H9 (cell line): ENCODE results near the gene GIPC1. TPM values are rescaled to one million over a fixed set of nuclear protein-coding genes. Genes with fewer than 3 reads are reported as not detected.

Source experiments
- DNase-seq: peaks from one replicate; pipeline ENCODE4 v3.0.0-alpha.2; 2017
- H2AFZ ChIP-seq: one replicate; pipeline ENCODE4 v1.6.1; 2013; ENCODE audit warnings: mild to moderate bottlenecking, low read length, control low read depth, moderate library complexity
- H2AK5ac ChIP-seq: 2 replicates; pipeline ENCODE4 v1.6.1; 2013; ENCODE audit warnings: low read length, control low read depth, mixed read lengths; ENCODE audit not compliant: insufficient read length
- H2BK120ac ChIP-seq: one replicate; pipeline ENCODE4 v1.6.1; 2013; ENCODE audit warnings: low read depth, mild to moderate bottlenecking, low read length, control low read depth, inconsistent platforms; ENCODE audit not compliant: poor library complexity, severe bottlenecking
- H2BK12ac ChIP-seq: 2 replicates; pipeline ENCODE4 v1.6.1; 2013; ENCODE audit warnings: low read length, control low read depth, mixed read lengths, low read depth; ENCODE audit not compliant: insufficient read length
- H2BK15ac ChIP-seq: 2 replicates; pipeline ENCODE4 v1.6.1; 2013; ENCODE audit warnings: low read depth, low read length, control low read depth
- H2BK20ac ChIP-seq: one replicate; pipeline ENCODE4 v1.6.1; 2013; ENCODE audit warnings: low read depth, mild to moderate bottlenecking, low read length, control low read depth, inconsistent platforms; ENCODE audit not compliant: poor library complexity, severe bottlenecking
- H2BK5ac ChIP-seq: 2 replicates; pipeline ENCODE4 v1.6.1; 2013; ENCODE audit warnings: low read length, control low read depth, mixed read lengths; ENCODE audit not compliant: insufficient read length
- H3K14ac ChIP-seq: 2 replicates; pipeline ENCODE4 v1.6.1; 2013; ENCODE audit warnings: low read length, control low read depth; ENCODE audit not compliant: insufficient read depth
- H3K18ac ChIP-seq: 2 replicates; pipeline ENCODE4 v1.6.1; 2013; ENCODE audit warnings: low read depth, mild to moderate bottlenecking, mixed read lengths, low read length, control low read depth; ENCODE audit not compliant: insufficient read length
- H3K23ac ChIP-seq: 2 replicates; pipeline ENCODE4 v1.6.1; 2013; ENCODE audit warnings: low read length, control low read depth, mixed read lengths, low read depth; ENCODE audit not compliant: insufficient read length
- H3K23me2 ChIP-seq: 2 replicates; pipeline ENCODE4 v1.6.1; 2013; ENCODE audit warnings: low read depth, mild to moderate bottlenecking, mixed read lengths, low read length, control low read depth; ENCODE audit not compliant: insufficient read length, poor library complexity, severe bottlenecking
- H3K27ac ChIP-seq: 2 replicates; pipeline ENCODE4 v1.5.1; 2013; ENCODE audit warnings: low read length, control low read depth, mixed read lengths, low read depth; ENCODE audit not compliant: insufficient read length
- H3K27me3 ChIP-seq: 2 replicates; pipeline ENCODE4 v1.6.1; 2013; ENCODE audit warnings: low read length, control low read depth, inconsistent platforms; ENCODE audit not compliant: insufficient read depth
- H3K4ac ChIP-seq: 2 replicates; pipeline ENCODE4 v1.6.1; 2013; ENCODE audit warnings: low read depth, mild to moderate bottlenecking, control low read depth, inconsistent platforms, low read length, moderate library complexity
- H3K4me1 ChIP-seq: 2 replicates; pipeline ENCODE4 v1.6.1; 2013; ENCODE audit warnings: low read length, control low read depth, inconsistent platforms; ENCODE audit not compliant: insufficient read depth
- H3K4me2 ChIP-seq: 2 replicates; pipeline ENCODE4 v1.6.1; 2013; ENCODE audit warnings: low read length, control low read depth, mixed read lengths; ENCODE audit not compliant: insufficient read length, insufficient read depth
- H3K56ac ChIP-seq: 2 replicates; pipeline ENCODE4 v1.6.1; 2013; ENCODE audit warnings: low read depth, mild to moderate bottlenecking, mixed read lengths, low read length, control low read depth; ENCODE audit not compliant: insufficient read length
- H3K79me1 ChIP-seq: 2 replicates; pipeline ENCODE4 v1.6.1; 2013; ENCODE audit warnings: low read depth, mild to moderate bottlenecking, moderate library complexity, low read length, control low read depth, inconsistent platforms; ENCODE audit not compliant: insufficient read depth, poor library complexity, severe bottlenecking
- H3K79me2 ChIP-seq: 2 replicates; pipeline ENCODE4 v1.6.1; 2013; ENCODE audit warnings: low read length, control low read depth, inconsistent platforms; ENCODE audit not compliant: insufficient read depth
- H3K9ac ChIP-seq: 2 replicates; pipeline ENCODE4 v1.6.1; 2013; ENCODE audit warnings: low read length, control low read depth, mixed read lengths; ENCODE audit not compliant: insufficient read length; ENCODE audit errors: extremely low read depth
- H3K9me3 ChIP-seq: one replicate; pipeline ENCODE4 v1.6.1; 2013; ENCODE audit warnings: low read depth, low read length, inconsistent platforms; ENCODE audit not compliant: control insufficient read depth
- H3T11ph ChIP-seq: one replicate; pipeline ENCODE4 v1.6.1; 2013; ENCODE audit warnings: mild to moderate bottlenecking, low read length, control low read depth, inconsistent platforms
- H4K20me1 ChIP-seq: one replicate; pipeline ENCODE4 v1.6.1; 2013; ENCODE audit not compliant: control insufficient read depth, insufficient read length, insufficient read depth
- H4K5ac ChIP-seq: 2 replicates; pipeline ENCODE4 v1.6.1; 2013; ENCODE audit warnings: low read depth, mild to moderate bottlenecking, mixed read lengths, low read length, control low read depth; ENCODE audit not compliant: insufficient read length
- H4K8ac ChIP-seq: replicated peaks from 2 replicates; pipeline ENCODE4 v1.6.1; 2013; ENCODE audit warnings: low read length, control low read depth, mixed read lengths, low read depth; ENCODE audit not compliant: insufficient read length
- H4K91ac ChIP-seq: 2 replicates; pipeline ENCODE4 v1.6.1; 2013; ENCODE audit warnings: low read depth, mild to moderate bottlenecking, moderate library complexity, mixed read lengths, low read length, control low read depth; ENCODE audit not compliant: insufficient read length
- H3K27ac Mint-ChIP-seq, 3 experiments: 2 replicates in 2 of 3; 3 replicates in 1 of 3; pipeline ENCODE4 v1.8.0; 2020 to 2021; ENCODE audit warnings: mixed read lengths in 3 of 3, mild to moderate bottlenecking in 1 of 3, moderate library complexity in 1 of 3
- H3K27me3 Mint-ChIP-seq: 2 replicates; pipeline ENCODE4 v1.8.0; 2021; ENCODE audit warnings: low read depth, mild to moderate bottlenecking, moderate library complexity, mixed read lengths
- H3K36me3 Mint-ChIP-seq, 3 experiments: 2 replicates in 2 of 3; 3 replicates in 1 of 3; pipeline ENCODE4 v1.8.0; 2020 to 2021; ENCODE audit warnings: low read depth in 3 of 3, mixed read lengths in 3 of 3; ENCODE audit not compliant: insufficient read depth in 1 of 3
- H3K4me1 Mint-ChIP-seq, 2 experiments: 2 replicates each; pipeline ENCODE4 v1.8.0; 2020; ENCODE audit warnings: mixed read lengths in 2 of 2
- H3K4me3 Mint-ChIP-seq, 2 experiments: 2 replicates in 1 of 2; 3 replicates in 1 of 2; pipeline ENCODE4 v1.8.0; 2020 to 2021; ENCODE audit warnings: mild to moderate bottlenecking in 2 of 2, mixed read lengths in 2 of 2, moderate library complexity in 1 of 2
- H3K9me3 Mint-ChIP-seq, 2 experiments: 2 replicates in 1 of 2; 3 replicates in 1 of 2; pipeline ENCODE4 v1.8.0; 2020; ENCODE audit warnings: mild to moderate bottlenecking in 2 of 2, mixed read lengths in 2 of 2, moderate library complexity in 1 of 2
- WGBS: extraction: QIAGEN DNeasy Blood & Tissue Kit; methylation state at CpG from one replicate; pipeline ENCODE4 v1.1.7; 2013; ENCODE audit warnings: missing lambda C conversion rate, low lambda C conversion rate, mixed read lengths; ENCODE audit not compliant: insufficient read length; ENCODE audit errors: extremely low coverage; 5-methylcytosine and 5-hydroxymethylcytosine counted together
- total RNA-seq: library from RNA; stranded (reverse); gene quantifications from 2 replicates; pipeline ENCODE4 v1.2.1, GENCODE V29; 2021
- TF ChIP-seq, protein P1 (sequence below): fragments of 200-600 bp; sonication (generic); conservative IDR thresholded peaks from 3 replicates; pipeline ENCODE4 v1.8.0; 2021; ENCODE audit warnings: antibody characterized with exemption, mild to moderate bottlenecking

GIPC1 gene
- total RNA-seq, 1 experiment from 2014 or later, result 70.6 TPM

DNA sequence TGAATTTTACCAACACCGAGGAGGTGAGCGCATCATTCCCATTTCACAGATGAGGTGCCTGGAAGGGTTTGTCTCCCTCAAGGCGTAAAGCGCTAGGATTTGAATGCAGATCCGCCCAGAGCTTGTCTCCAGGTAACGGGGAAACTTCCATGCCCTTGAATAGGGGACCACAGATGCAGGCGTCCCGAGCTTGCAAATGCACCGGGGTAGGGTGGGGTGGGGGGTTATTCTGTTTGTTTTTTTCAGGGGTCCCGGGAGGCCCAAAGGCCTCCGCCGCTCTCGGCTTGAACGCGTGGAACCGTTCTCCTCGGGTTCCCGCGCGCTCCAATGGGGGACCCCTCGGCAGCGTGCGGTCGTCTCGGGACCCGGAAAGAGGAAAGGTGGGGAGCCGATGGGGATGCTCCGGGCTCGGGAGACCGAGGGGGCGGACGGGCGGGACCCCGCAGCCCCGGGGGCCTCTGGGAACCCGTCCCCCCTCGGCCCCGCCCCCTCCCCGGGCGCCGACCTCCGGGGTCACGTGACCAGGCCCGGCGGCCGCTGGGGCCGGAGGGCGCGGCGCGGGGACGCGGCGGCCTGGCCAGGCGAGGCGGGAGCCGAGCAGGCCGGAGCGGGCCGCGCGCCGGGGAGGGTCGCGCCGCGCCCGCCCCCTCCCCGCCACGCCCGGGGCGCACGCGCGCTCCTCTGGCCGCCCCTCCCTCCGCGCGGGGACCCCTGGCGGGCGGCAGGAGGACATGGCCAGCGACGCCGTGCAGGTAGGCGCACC, 63.0 kb downstream of the GIPC1 start, which contains the start of gene PKN1:
Gene PKN1 (plus strand): TSS at position 516 of the 763 bp plus-strand sequence. CDS start 216 bp downstream, at position 732.
- H4K5ac ChIP-seq, result no peak within 1 kb of the TSS
- peak within 1 kb of the TSS in 1 of 3 experiments; percentile 18; a peak in 2 of 7 replicates for H3K27ac Mint-ChIP-seq
- H3K56ac ChIP-seq, result no peak within 1 kb of the TSS
- no peaks in the 10 kb centered on the region for H3K9me3 Mint-ChIP-seq
- peak within 1 kb of the TSS; percentile 59 for H3K9ac ChIP-seq
- no peak within 1 kb of the TSS for H3K27ac ChIP-seq
- WGBS, result no CpG with 5 or more reads among the region's 85 CpGs
- no peak within 1 kb of the TSS for H3T11ph ChIP-seq
- H4K91ac ChIP-seq, result no peak within 1 kb of the TSS
- peak within 1 kb of the TSS; percentile 17; the same call in 1 of the 2 replicates for H3K14ac ChIP-seq
- H3K79me2 ChIP-seq, result peaks cover 1% of the 10 kb centered on the region; the same call in 1 of the 2 replicates
- no peak within 1 kb of the TSS for H3K4ac ChIP-seq
- no peak within 1 kb of the TSS for H2BK15ac ChIP-seq
- H2AFZ ChIP-seq, result no peak within 1 kb of the TSS
- peaks cover 7 to 10% of the 10 kb centered on the region in 2 experiments for H3K4me1 Mint-ChIP-seq
- H2BK5ac ChIP-seq, result no peak within 1 kb of the TSS
- H3K23ac ChIP-seq, result no peak within 1 kb of the TSS
- peak; percentile 67 for DNase-seq
- peak within 1 kb of the TSS; percentile 44 for H3K4me2 ChIP-seq
- H2AK5ac ChIP-seq, result no peak within 1 kb of the TSS
- H4K8ac ChIP-seq, result no peak within 1 kb of the TSS
- peaks cover 20% of the 10 kb centered on the region for H3K27me3 Mint-ChIP-seq
- no peaks in the 10 kb centered on the region for H3K27me3 ChIP-seq
- H2BK20ac ChIP-seq, result no peak within 1 kb of the TSS
- H3K36me3 Mint-ChIP-seq, result peaks cover 0 to 8% (median 0%) of the 10 kb centered on the region in 3 experiments; a peak in 2 of 7 replicates
- H3K4me1 ChIP-seq, result no peaks in the 10 kb centered on the region
- H2BK12ac ChIP-seq, result no peak within 1 kb of the TSS
- H3K9me3 ChIP-seq, result no peaks in the 10 kb centered on the region
- H3K79me1 ChIP-seq, result peaks cover 4% of the 10 kb centered on the region
- H3K18ac ChIP-seq, result no peak within 1 kb of the TSS
- H2BK120ac ChIP-seq, result no peak within 1 kb of the TSS
- TF ChIP-seq, protein P1, sequence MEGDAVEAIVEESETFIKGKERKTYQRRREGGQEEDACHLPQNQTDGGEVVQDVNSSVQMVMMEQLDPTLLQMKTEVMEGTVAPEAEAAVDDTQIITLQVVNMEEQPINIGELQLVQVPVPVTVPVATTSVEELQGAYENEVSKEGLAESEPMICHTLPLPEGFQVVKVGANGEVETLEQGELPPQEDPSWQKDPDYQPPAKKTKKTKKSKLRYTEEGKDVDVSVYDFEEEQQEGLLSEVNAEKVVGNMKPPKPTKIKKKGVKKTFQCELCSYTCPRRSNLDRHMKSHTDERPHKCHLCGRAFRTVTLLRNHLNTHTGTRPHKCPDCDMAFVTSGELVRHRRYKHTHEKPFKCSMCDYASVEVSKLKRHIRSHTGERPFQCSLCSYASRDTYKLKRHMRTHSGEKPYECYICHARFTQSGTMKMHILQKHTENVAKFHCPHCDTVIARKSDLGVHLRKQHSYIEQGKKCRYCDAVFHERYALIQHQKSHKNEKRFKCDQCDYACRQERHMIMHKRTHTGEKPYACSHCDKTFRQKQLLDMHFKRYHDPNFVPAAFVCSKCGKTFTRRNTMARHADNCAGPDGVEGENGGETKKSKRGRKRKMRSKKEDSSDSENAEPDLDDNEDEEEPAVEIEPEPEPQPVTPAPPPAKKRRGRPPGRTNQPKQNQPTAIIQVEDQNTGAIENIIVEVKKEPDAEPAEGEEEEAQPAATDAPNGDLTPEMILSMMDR, result no peak
- H4K20me1 ChIP-seq, result no peaks in the 10 kb centered on the region
- H3K4me3 Mint-ChIP-seq, result peak within 1 kb of the TSS; percentile 74 to 82
- peaks cover 7% of the 10 kb centered on the region for H3K23me2 ChIP-seq
